Neural cell (in vitro differentiated cells): ENCODE measurements around the gene POU6F2.

Experiments
- EP300 ChIP-seq: fragments of 450-650 bp; conservative IDR thresholded peaks from 2 replicates; pipeline ENCODE4 v1.6.1; 2014; ENCODE audit warnings: antibody characterized with exemption, mild to moderate bottlenecking, moderate library complexity; ENCODE audit not compliant: poor library complexity, severe bottlenecking
- EZH2 ChIP-seq: fragments of 200-600, 300-800 bp; shearing (Covaris generic), sonication (generic); IDR thresholded peaks from 2 replicates; pipeline ENCODE4 v1.6.1; 2014; ENCODE audit warnings: antibody characterized with exemption, low read length, borderline replicate concordance, mild to moderate bottlenecking; ENCODE audit not compliant: insufficient read depth, poor library complexity, severe bottlenecking
- POLR2AphosphoS5 ChIP-seq: IDR thresholded peaks from 2 replicates; pipeline ENCODE4 v1.6.1; 2012
- RAD21 ChIP-seq: fragments of 450-650 bp; conservative IDR thresholded peaks from 2 replicates; pipeline ENCODE4 v1.6.1; 2014; ENCODE audit warnings: antibody characterized with exemption, mild to moderate bottlenecking, moderate library complexity
- TF ChIP-seq, protein P1 (sequence below): fragments of 450-650 bp; IDR thresholded peaks from 2 replicates; pipeline ENCODE4 v1.5.1; 2014; ENCODE audit warnings: antibody characterized with exemption, mild to moderate bottlenecking, moderate library complexity; ENCODE audit not compliant: poor library complexity, severe bottlenecking

DNA sequence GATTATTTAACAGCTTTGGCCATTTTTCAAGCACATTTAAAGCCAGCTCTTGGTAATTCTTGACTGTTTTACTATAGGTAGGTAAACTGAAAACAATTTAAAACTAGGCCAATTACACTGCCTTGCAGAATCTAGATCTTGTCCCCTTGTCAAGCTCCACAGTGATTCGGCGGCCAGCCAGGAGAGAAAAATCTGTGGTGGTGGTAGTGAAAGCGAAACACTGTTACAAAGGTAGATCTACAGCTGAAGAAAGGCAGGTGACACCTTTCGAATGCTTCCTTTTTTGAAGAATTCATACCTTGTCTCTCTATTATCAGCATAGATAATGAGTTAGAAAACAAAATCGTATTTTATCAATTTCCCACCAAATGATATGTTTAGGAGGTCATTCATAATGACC is 218.3 kb downstream of the POU6F2 start:
- TF ChIP-seq EZH2 = no peak
- TF ChIP-seq, protein P1, sequence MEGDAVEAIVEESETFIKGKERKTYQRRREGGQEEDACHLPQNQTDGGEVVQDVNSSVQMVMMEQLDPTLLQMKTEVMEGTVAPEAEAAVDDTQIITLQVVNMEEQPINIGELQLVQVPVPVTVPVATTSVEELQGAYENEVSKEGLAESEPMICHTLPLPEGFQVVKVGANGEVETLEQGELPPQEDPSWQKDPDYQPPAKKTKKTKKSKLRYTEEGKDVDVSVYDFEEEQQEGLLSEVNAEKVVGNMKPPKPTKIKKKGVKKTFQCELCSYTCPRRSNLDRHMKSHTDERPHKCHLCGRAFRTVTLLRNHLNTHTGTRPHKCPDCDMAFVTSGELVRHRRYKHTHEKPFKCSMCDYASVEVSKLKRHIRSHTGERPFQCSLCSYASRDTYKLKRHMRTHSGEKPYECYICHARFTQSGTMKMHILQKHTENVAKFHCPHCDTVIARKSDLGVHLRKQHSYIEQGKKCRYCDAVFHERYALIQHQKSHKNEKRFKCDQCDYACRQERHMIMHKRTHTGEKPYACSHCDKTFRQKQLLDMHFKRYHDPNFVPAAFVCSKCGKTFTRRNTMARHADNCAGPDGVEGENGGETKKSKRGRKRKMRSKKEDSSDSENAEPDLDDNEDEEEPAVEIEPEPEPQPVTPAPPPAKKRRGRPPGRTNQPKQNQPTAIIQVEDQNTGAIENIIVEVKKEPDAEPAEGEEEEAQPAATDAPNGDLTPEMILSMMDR = no peak
- no peak for TF ChIP-seq EP300
- no peak for TF ChIP-seq RAD21
- TF ChIP-seq POLR2AphosphoS5 = no peak
